Tibial artery (tissue), 4 donors: ENCODE measurements around the gene SPEN.
A peak's percentile ranks its signal among the peaks of the same experiment; 100 is the strongest.

Experiments used
- DNase-seq, 2 donors: peaks; one replicate each; pipeline ENCODE4 v3.0.0-alpha.2; 2019
- H3K27ac ChIP-seq, 2 donors: fragments of 200-600 bp; sonication (generic) in 1 of 2; 1 replicate in 1 of 2; 2 replicates in 1 of 2; pipeline ENCODE4 v1.5.1; 2018 to 2019; ENCODE audit warnings: mild to moderate bottlenecking in 1 of 2
- H3K27me3 ChIP-seq, 2 donors: fragments of 200-600 bp; sonication (generic) in 1 of 2; one replicate each; pipeline versions ENCODE4 v1.5.1 to v1.6.0; 2016 to 2019
- H3K36me3 ChIP-seq, 3 donors: fragments of 200-600 bp; sonication (generic) in 2 of 3; one replicate each; pipeline ENCODE4 v1.5.1; 2016 to 2019; ENCODE audit warnings: mild to moderate bottlenecking in 2 of 3
- H3K4me1 ChIP-seq, 4 donors: fragments of 200-600 bp; sonication (generic) in 2 of 4; 1 replicate in 3 of 4; 2 replicates in 1 of 4; pipeline ENCODE4 v1.5.1; 2016 to 2019
- H3K4me3 ChIP-seq, 2 donors: fragments of 200-600 bp; sonication (generic) in 1 of 2; 1 replicate in 1 of 2; 2 replicates in 1 of 2; pipeline ENCODE4 v1.5.1; 2018 to 2019; ENCODE audit warnings: mild to moderate bottlenecking in 2 of 2
- H3K9me3 ChIP-seq, 3 donors: fragments of 200-600 bp; sonication (generic) in 1 of 3; one replicate each; pipeline ENCODE4 v1.5.1; 2016 to 2019
- intact Hi-C: fragments of 100-400 bp; cut with DNase I; formaldehyde crosslinking; loops from one replicate; pipeline ENCODE4 v1.15.0; 2023; ENCODE audit warnings: low total_unique reads
- TF ChIP-seq, protein P1 (sequence below), 2 experiments: fragments of 200-600 bp in 1 of 2; fragments of 450-650 bp in 1 of 2; IDR thresholded peaks; one replicate each; pipeline ENCODE4 v1.5.1; 2017 to 2019; ENCODE audit warnings: antibody characterized with exemption in 2 of 2, mild to moderate bottlenecking in 1 of 2, moderate library complexity in 1 of 2

The SPEN gene, protein sequence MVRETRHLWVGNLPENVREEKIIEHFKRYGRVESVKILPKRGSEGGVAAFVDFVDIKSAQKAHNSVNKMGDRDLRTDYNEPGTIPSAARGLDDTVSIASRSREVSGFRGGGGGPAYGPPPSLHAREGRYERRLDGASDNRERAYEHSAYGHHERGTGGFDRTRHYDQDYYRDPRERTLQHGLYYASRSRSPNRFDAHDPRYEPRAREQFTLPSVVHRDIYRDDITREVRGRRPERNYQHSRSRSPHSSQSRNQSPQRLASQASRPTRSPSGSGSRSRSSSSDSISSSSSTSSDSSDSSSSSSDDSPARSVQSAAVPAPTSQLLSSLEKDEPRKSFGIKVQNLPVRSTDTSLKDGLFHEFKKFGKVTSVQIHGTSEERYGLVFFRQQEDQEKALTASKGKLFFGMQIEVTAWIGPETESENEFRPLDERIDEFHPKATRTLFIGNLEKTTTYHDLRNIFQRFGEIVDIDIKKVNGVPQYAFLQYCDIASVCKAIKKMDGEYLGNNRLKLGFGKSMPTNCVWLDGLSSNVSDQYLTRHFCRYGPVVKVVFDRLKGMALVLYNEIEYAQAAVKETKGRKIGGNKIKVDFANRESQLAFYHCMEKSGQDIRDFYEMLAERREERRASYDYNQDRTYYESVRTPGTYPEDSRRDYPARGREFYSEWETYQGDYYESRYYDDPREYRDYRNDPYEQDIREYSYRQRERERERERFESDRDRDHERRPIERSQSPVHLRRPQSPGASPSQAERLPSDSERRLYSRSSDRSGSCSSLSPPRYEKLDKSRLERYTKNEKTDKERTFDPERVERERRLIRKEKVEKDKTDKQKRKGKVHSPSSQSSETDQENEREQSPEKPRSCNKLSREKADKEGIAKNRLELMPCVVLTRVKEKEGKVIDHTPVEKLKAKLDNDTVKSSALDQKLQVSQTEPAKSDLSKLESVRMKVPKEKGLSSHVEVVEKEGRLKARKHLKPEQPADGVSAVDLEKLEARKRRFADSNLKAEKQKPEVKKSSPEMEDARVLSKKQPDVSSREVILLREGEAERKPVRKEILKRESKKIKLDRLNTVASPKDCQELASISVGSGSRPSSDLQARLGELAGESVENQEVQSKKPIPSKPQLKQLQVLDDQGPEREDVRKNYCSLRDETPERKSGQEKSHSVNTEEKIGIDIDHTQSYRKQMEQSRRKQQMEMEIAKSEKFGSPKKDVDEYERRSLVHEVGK (N-terminal part only)

DNA sequence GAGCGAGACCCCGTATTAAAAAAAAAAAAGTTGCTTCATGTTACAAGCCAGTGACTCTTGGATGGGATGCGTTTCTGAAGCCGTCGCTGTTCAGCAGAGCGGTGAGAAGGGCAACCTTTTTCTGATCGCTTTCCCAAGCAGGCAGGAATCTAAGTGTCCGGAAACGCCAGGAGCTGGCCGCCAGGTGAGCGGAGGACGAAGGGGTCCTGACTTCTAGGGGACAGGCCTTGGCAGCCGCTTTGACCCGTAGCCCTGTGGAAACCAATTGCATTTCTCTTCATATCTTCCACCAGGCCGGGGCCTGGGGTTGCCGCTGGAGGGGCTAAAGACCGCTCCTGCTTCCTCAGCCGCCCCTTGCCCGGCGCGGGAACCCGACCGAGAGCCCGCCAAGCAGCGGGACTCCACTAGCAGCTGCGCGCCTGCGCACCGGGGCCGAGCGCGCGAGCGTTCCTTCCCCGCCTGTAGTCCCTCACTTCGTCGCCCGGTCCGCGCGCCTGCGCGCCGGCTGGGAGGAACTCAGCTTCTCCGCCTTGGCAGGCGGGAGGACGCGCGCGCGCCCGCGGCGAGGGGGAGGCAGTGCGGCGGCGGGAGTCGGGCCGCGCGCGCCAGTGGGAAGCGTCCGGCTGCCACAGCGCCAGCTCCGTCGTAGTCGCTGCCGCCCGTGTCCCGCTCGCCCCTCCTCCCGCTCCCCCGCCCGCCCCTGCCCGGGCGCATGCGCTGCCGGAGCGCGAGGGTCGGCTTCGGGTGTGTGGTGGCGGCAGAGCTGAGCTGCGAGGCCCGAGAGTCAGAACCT lies at the start of gene SPEN:
SPEN (plus strand) TSS at position 608 of the 793 bp plus-strand sequence. CDS start 361 bp downstream, outside the sequence.
- H3K4me3 ChIP-seq, result peak within 1 kb of the TSS; percentile 93 to 98
- H3K4me1 ChIP-seq, result peaks cover 0 to 62% (median 31%) of the 10 kb centered on the region in 4 donors
- intact Hi-C loops, result no loop called here
- H3K27ac ChIP-seq, result peak within 1 kb of the TSS; percentile 99
- H3K9me3 ChIP-seq, result no peaks in the 10 kb centered on the region
- TF ChIP-seq, protein P1, sequence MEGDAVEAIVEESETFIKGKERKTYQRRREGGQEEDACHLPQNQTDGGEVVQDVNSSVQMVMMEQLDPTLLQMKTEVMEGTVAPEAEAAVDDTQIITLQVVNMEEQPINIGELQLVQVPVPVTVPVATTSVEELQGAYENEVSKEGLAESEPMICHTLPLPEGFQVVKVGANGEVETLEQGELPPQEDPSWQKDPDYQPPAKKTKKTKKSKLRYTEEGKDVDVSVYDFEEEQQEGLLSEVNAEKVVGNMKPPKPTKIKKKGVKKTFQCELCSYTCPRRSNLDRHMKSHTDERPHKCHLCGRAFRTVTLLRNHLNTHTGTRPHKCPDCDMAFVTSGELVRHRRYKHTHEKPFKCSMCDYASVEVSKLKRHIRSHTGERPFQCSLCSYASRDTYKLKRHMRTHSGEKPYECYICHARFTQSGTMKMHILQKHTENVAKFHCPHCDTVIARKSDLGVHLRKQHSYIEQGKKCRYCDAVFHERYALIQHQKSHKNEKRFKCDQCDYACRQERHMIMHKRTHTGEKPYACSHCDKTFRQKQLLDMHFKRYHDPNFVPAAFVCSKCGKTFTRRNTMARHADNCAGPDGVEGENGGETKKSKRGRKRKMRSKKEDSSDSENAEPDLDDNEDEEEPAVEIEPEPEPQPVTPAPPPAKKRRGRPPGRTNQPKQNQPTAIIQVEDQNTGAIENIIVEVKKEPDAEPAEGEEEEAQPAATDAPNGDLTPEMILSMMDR (IDR thresholded peaks at IDR 0.05), result peak; percentile 6 to 25
- no peaks in the 10 kb centered on the region for H3K36me3 ChIP-seq
- H3K27me3 ChIP-seq, result no peaks in the 10 kb centered on the region
- DNase-seq, result peak; percentile 97 to 99

DNA sequence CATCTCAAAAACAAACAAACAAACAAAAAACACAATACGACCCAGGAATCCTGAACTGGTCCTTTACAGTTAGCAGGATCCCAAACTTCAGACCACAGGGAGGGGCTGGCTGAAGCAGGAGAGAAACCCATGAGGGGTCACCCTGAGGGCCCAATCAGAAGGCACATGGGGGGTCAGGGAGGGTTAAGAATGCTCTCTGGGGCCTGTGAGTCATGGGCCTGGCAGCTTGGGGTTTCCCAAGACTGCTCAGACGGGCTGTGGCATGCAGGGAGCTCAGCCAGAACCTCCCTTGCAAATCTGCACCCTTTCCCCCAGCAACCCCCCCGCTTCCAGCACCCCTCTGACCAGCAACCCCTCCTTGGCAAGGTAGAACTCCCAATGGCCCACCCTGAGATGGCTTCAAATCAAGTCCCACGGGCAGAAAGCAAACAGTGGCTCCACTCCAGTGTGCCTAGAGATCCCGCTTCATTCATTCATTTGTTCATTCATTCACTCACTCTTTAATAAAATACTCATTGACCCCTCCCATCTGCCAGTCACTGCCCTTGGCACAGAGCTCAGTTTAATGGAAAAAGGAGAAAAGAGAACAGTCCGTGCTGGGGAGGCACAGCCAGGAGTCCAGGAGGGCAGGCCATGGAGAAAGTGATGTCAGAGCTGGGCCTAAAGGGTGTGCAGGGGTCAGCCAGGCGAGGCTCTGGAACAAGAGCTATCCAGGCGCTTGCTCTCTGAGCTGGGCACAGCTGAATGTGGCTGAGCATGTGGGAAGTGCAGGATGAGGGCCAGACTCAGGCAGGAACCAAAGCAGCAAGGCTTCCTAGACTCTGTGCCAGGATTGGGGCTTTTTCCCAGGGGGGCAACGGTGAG lies 48.3 kb upstream of the SPEN start:
- TF ChIP-seq, protein P1 (IDR thresholded peaks at IDR 0.05), result no peak
- Histone ChIP-seq H3K9me3 (no peaks in the 10 kb centered on the region), H3K4me1 (peaks cover 0 to 85% (median 62%) of the 10 kb centered on the region in 4 donors), H3K36me3 (no peaks in the 10 kb centered on the region), H3K4me3 (no peak overlapping the region), H3K27me3 (no peaks in the 10 kb centered on the region), H3K27ac (peak overlapping the region; percentile 84 to 86)
- peak; percentile 89 to 97 for DNase-seq
- intact Hi-C loops, result no loop called here

DNA sequence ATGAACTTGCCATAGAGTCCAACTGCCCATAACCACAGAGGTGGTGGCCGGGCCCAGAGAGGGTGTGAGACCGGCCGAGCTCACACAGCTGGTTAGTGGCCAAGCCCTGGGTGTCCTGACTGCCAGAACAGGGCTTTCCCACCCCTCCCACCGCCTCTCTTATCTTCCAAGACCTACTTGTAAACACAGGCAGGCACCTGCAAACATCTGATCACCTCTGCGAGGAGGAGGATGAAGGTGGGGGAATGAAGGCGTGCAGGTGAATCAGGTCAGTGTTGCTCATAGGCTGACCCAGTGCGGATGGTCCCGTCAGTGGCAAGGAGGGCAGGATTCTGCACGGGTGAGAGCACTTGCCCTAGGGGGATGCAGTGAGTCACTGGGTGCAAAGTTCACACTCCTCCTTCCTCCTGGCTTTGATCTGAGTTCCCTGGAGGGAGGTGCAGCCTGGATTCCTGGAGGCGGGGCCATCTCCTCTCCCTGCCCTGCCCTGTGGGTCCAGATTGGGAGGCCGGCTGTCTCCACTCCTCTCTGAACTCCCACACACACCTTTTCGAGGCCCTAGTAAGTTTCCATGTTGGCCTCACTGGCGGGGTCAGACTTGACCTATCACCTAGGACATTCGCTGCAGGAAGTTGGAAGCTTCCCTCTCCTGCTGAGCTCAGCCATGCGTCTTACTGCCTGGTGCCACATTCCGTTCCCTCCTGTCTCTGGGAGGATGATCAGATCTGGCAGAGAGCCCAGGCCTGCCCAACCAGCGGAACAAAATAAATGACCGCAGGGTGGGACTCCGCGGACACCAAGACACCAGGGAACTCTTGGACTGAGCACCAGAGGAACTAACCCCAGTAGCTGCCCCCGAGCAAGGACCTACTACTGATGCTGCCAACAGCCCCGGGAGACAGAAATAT lies 47.3 kb upstream of the SPEN start:
- TF ChIP-seq, protein P1 (IDR thresholded peaks at IDR 0.05), result no peak
- DNase-seq, result peak; percentile 41 to 82
- Histone ChIP-seq H3K27me3 (no peaks in the 10 kb centered on the region), H3K27ac (peak overlapping the region; percentile 84 to 86), H3K36me3 (no peaks in the 10 kb centered on the region), H3K4me3 (no peak overlapping the region), H3K9me3 (no peaks in the 10 kb centered on the region), H3K4me1 (peaks cover 0 to 75% (median 62%) of the 10 kb centered on the region in 4 donors)
- intact Hi-C loops, result no loop called here

DNA sequence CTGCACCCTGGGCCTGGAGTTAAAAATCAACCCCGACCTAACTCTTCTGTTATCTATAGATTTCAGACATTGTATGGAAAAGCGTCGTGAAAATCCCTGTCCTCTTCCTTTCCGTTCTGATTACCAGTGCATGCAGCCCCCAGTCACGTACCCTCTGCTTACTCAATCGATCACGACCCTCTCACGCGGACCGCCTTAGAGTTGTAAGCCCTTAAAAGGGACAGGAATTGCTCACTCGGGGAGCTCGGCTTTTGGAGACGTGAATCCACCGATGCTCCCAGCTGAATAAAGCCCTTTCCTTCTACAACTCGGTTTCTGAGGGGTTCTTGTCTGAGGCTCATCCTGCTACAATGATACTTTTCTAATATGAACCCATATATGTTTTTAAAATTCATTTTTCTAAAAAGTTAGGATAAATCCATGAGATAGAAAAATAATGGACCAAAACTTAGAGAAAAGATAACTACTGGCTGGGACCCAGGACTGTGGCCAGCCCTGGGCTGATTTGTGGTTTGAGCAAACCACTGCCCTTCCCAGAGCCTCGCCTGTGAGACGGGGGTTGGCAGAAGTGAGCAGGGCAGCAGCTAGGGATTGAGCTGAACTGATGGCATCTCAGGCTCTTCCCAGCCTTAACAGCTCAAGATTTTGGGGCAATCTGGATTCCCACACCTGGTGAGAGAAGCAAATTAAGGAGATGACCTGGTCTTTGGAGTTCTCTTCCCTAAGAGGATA lies 45.1 kb upstream of the SPEN start:
- H3K4me3 ChIP-seq, result no peak overlapping the region
- intact Hi-C loops, result no loop called here
- DNase-seq, result no peak

More for the DNA sequence above, 45.1 kb upstream of the SPEN start:
- Histone ChIP-seq H3K9me3 (no peaks in the 10 kb centered on the region), H3K4me1 (peaks cover 0 to 53% (median 42%) of the 10 kb centered on the region in 4 donors), H3K27me3 (no peaks in the 10 kb centered on the region), H3K36me3 (no peaks in the 10 kb centered on the region), H3K27ac (peak overlapping the region; percentile 30 to 84)
- TF ChIP-seq, protein P1 (IDR thresholded peaks at IDR 0.05), result no peak
